HepG2 (cell line): ENCODE results near the gene BET1. TPM values are rescaled to one million over a fixed set of nuclear protein-coding genes. Genes with fewer than 3 reads are reported as not detected.

Experiments used
- ATAC-seq: fragments of 200-7000 bp; cut with Tn5 transposase; 3 replicates; pipeline ENCODE4 v1.9.1; 2020; ENCODE audit warnings: mild to moderate bottlenecking, moderate library complexity
- BruUV-seq: library from RNA; stranded (reverse); fragments of 400-500 nt; replicated peaks from 2 replicates; lab custom pipeline; 2021; lab: Mats Ljungman, UMichigan
- CTCF ChIA-PET: fragments of 300-600 bp; formaldehyde crosslinking; extraction: SDS; loops from one replicate; lab custom pipeline; 2021; ENCODE audit warnings: low total read pairs, inconsistent platforms, low intra/inter-chr PET ratio; lab: Yijun Ruan, JAX
- POLR2A ChIA-PET: fragments of 350-600 bp; sonication (Branson Sonifier 250); formaldehyde crosslinking; loops from one replicate; lab custom pipeline; 2020; ENCODE audit warnings: antibody characterized with exemption, inconsistent platforms; lab: Yijun Ruan, JAX
- DNase-seq: peaks from one replicate; pipeline ENCODE4 v3.0.0-alpha.2; 2015; ENCODE audit warnings: low spot score
- FAIRE-seq: peaks from 3 replicates; lab custom pipeline; 2011; peaks lifted over from hg19 to GRCh38; lab: Jason Lieb, UNC
- H2AFZ ChIP-seq: one replicate; pipeline ENCODE4 v1.6.1; 2011; ENCODE audit warnings: low read length, inconsistent platforms
- H3K27ac ChIP-seq: fragments of 300-600 bp; 3 replicates; pipeline ENCODE4 v1.8.0; 2011; ENCODE audit warnings: mixed run types, mild to moderate bottlenecking, mixed read lengths, low read length, inconsistent platforms; ENCODE audit not compliant: insufficient read depth; ENCODE audit errors: extremely low read length
- H3K27me3 ChIP-seq, 2 experiments: fragments of 200-600 bp in 1 of 2; 2 replicates in 1 of 2; 3 replicates in 1 of 2; pipeline versions ENCODE4 v1.6.0 to v1.8.0; 2011; ENCODE audit warnings: low read length in 2 of 2, mild to moderate bottlenecking in 2 of 2, moderate library complexity in 2 of 2, inconsistent platforms in 1 of 2; ENCODE audit not compliant: insufficient read depth in 2 of 2, control insufficient read depth in 1 of 2
- H3K36me3 ChIP-seq, 2 experiments: fragments of 200-600 bp in 1 of 2; replicated peaks in 1 of 2; 2 replicates in 1 of 2; 3 replicates in 1 of 2; pipeline versions ENCODE4 v1.5.1 to v1.8.0; 2011; ENCODE audit warnings: low read length in 2 of 2, inconsistent platforms in 1 of 2; ENCODE audit not compliant: insufficient read depth in 2 of 2, control insufficient read depth in 1 of 2
- H3K4me1 ChIP-seq: 2 replicates; pipeline ENCODE4 v1.5.1; 2012; ENCODE audit warnings: low read length, inconsistent platforms; ENCODE audit not compliant: insufficient read depth
- H3K4me2 ChIP-seq: 2 replicates; pipeline ENCODE4 v1.6.0; 2011; ENCODE audit warnings: low read depth, low read length, inconsistent platforms
- H3K4me3 ChIP-seq, 3 experiments: fragments of 200-600 bp in 1 of 3; sonication (generic), shearing (Covaris generic) in 1 of 3; replicated peaks in 1 of 3; 2 replicates each; pipeline ENCODE4 v1.5.1; 2011 to 2016; ENCODE audit warnings: low read length in 3 of 3, inconsistent platforms in 2 of 3, low read depth in 2 of 3, mild to moderate bottlenecking in 2 of 3, control low read depth in 1 of 3, mixed read lengths in 1 of 3; ENCODE audit not compliant: insufficient read depth in 1 of 3
- H3K79me2 ChIP-seq: one replicate; pipeline ENCODE4 v1.6.1; 2011; ENCODE audit warnings: low read length, inconsistent platforms; ENCODE audit not compliant: insufficient read depth
- H3K9ac ChIP-seq: 2 replicates; pipeline ENCODE4 v1.6.0; 2011; ENCODE audit warnings: mild to moderate bottlenecking, low read depth, low read length, inconsistent platforms; ENCODE audit not compliant: insufficient read depth
- H3K9me3 ChIP-seq: 2 replicates; pipeline ENCODE4 v1.5.1; 2012; ENCODE audit warnings: mild to moderate bottlenecking, low read length
- H4K20me1 ChIP-seq: 2 replicates; pipeline ENCODE4 v1.6.0; 2011; ENCODE audit warnings: inconsistent platforms, mild to moderate bottlenecking, low read length, moderate library complexity; ENCODE audit not compliant: insufficient read depth
- FOXP1 ChIP-seq, 2 experiments: fragments of 450-650 bp in 1 of 2; IDR thresholded peaks; 2 replicates each; pipeline ENCODE4 v1.6.1; 2017 to 2018; ENCODE audit warnings: antibody characterized with exemption in 1 of 2
- ISX ChIP-seq: sonication (generic); formaldehyde crosslinking; conservative IDR thresholded peaks from 2 replicates; pipeline ENCODE4 v1.5.0; 2020; ENCODE audit warnings: missing genetic modification reagents
- NFRKB ChIP-seq: fragments of 450-650 bp; IDR thresholded peaks from 2 replicates; pipeline ENCODE4 v1.6.1; 2017
- NR2C2 ChIP-seq: sonication (generic); formaldehyde crosslinking; IDR thresholded peaks from 2 replicates; pipeline ENCODE4 v1.4.0; 2020; ENCODE audit warnings: missing genetic modification reagents, mild to moderate bottlenecking, moderate library complexity, borderline replicate concordance
- RFX5 ChIP-seq: IDR thresholded peaks from 2 replicates; pipeline ENCODE4 v1.6.1; 2011; ENCODE audit warnings: low read depth, low read length, improper control_type of control experiment
- TBL1XR1 ChIP-seq: fragments of 150-350 bp; IDR thresholded peaks from 2 replicates; pipeline ENCODE4 v1.6.1; 2014; ENCODE audit warnings: borderline replicate concordance, low read length; ENCODE audit not compliant: partially characterized antibody
- ZFP41 ChIP-seq: sonication (generic); formaldehyde crosslinking; IDR thresholded peaks from 2 replicates; pipeline ENCODE4 v1.4.0; 2020; ENCODE audit warnings: mild to moderate bottlenecking, missing genetic modification reagents, borderline replicate concordance
- ZNF672 ChIP-seq: sonication (generic); formaldehyde crosslinking; IDR thresholded peaks from 2 replicates; pipeline ENCODE4 v1.8.1; 2022; ENCODE audit warnings: missing genetic modification reagents
- in situ Hi-C: cut with HindIII; loops from 2 replicates; pipeline ENCODE4 v1.10.0; 2017; ENCODE audit warnings: low pct_unique_long_range_greater_than_20kb; ENCODE audit not compliant: extremely low pct_ligation_motif_present
- intact Hi-C: fragments of 100-400 bp; cut with micrococcal nuclease; formaldehyde crosslinking; loops from one replicate; pipeline ENCODE4 v1.10.0; 2022; ENCODE audit not compliant: unreplicated experiment
- polyA plus RNA-seq, 8 experiments: library from polyadenylated mRNA; depleted of rRNA in 3 of 8; stranded (reverse) in 7 of 8; unstranded in 1 of 8; fragments of >200 nt; fragmentation: Illumina TruSeq in 4 of 8; extraction: Trizol in 4 of 8; gene quantifications; 2 replicates each; pipeline versions ENCODE4 v1.2.1 to v1.2.3, GENCODE V29; 2011 to 2016; ENCODE audit warnings: low read depth in 4 of 8, missing spikeins in 1 of 8, mixed read lengths in 1 of 8; ENCODE audit not compliant: insufficient read depth in 1 of 8
- total RNA-seq, 5 experiments: library from RNA; depleted of rRNA; stranded (reverse); fragments of >200 nt; fragmentation: Illumina TruSeq; extraction: Trizol; gene quantifications; 2 replicates each; pipeline ENCODE4 v1.2.3, GENCODE V29; 2016; ENCODE audit warnings: low read depth in 1 of 5
- TF ChIP-seq, protein P1 (sequence below): sonication (generic); formaldehyde crosslinking; IDR thresholded peaks from 2 replicates; pipeline ENCODE4 v1.4.0; 2020; ENCODE audit warnings: missing genetic modification reagents
- TF ChIP-seq, protein P2 (sequence below): IDR thresholded peaks from 2 replicates; pipeline ENCODE4 v1.6.1; 2016

BET1 gene
- total and polyA plus RNA-seq, 2 of the 13 experiments (the other 11 are each of a cell fraction or from before 2014, with no cell fraction given), result 23.8 to 33.7 TPM

DNA sequence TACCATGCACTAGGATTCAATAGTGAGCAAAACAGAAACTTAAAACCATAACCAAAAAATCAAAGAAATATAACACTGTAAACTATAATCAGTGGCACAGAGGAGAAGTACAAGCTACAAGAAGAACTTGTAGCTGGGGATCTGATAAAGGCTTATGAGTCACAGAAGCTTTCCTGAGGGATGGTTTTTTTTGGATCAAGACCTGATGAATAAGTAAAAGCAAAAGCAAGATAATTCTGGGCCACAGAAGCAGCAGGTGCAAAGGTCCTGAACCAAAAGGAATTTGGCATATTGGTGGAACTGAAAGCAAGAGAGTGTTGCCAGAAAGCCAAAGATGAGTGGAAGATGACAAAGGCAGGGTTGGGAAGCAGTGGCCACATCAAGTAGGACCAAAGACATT lies 37.4 kb upstream of the BET1 start:
- Histone ChIP-seq H2AFZ (no peak overlapping the region), H4K20me1 (no peaks in the 10 kb centered on the region), H3K27ac (no peak overlapping the region), H3K4me3 (no peak overlapping the region), H3K9me3 (no peaks in the 10 kb centered on the region), H3K4me2 (no peak overlapping the region), H3K27me3 (no peaks in the 10 kb centered on the region; a peak in 1 of 5 replicates), H3K36me3 (no peaks in the 10 kb centered on the region), H3K9ac (no peak overlapping the region), H3K79me2 (no peaks in the 10 kb centered on the region), H3K4me1 (no peaks in the 10 kb centered on the region)
- no peak for DNase-seq
- intact Hi-C loops, result no loop called here
- TF ChIP-seq RFX5 (no peak), ISX (CRISPR knock-in tag) (no peak), ZFP41 (no peak), TBL1XR1 (no peak), NFRKB (no peak), NR2C2 (CRISPR knock-in tag) (no peak), FOXP1 (IDR thresholded peaks at IDR 0.05) (no peak), FOXP1 (CRISPR knock-in tag; IDR thresholded peaks at IDR 0.05) (no peak), ZNF672 (CRISPR knock-in tag) (no peak)
- TF ChIP-seq, protein P1, sequence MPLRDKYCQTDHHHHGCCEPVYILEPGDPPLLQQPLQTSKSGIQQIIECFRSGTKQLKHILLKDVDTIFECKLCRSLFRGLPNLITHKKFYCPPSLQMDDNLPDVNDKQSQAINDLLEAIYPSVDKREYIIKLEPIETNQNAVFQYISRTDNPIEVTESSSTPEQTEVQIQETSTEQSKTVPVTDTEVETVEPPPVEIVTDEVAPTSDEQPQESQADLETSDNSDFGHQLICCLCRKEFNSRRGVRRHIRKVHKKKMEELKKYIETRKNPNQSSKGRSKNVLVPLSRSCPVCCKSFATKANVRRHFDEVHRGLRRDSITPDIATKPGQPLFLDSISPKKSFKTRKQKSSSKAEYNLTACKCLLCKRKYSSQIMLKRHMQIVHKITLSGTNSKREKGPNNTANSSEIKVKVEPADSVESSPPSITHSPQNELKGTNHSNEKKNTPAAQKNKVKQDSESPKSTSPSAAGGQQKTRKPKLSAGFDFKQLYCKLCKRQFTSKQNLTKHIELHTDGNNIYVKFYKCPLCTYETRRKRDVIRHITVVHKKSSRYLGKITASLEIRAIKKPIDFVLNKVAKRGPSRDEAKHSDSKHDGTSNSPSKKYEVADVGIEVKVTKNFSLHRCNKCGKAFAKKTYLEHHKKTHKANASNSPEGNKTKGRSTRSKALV (CRISPR knock-in tag), result no peak
- TF ChIP-seq, protein P2, sequence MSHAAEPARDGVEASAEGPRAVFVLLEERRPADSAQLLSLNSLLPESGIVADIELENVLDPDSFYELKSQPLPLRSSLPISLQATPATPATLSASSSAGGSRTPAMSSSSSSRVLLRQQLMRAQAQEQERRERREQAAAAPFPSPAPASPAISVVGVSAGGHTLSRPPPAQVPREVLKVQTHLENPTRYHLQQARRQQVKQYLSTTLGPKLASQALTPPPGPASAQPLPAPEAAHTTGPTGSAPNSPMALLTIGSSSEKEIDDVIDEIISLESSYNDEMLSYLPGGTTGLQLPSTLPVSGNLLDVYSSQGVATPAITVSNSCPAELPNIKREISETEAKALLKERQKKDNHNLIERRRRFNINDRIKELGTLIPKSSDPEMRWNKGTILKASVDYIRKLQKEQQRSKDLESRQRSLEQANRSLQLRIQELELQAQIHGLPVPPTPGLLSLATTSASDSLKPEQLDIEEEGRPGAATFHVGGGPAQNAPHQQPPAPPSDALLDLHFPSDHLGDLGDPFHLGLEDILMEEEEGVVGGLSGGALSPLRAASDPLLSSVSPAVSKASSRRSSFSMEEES (CRISPR knock-in tag), result no peak
- POLR2A ChIA-PET, result no interaction called here
- in situ Hi-C loops, result no loop called here
- CTCF ChIA-PET, result no interaction called here
- BruUV-seq, result no TSS peak
- ATAC-seq, result no peak
- FAIRE-seq, result no peak
